Activated T-helper 1 cell treated with anti-CD3 and anti-CD28 coated beads, Interleukin-12 subunit alpha, Interleukin-12 subunit beta, Interleukin-2, Interleukin-4 antibody, amounts not matched to agents 30 ng/mL and 10 ng/mL and 1 ng/mL, durations not matched to agents 14 hours and 24 hours and 36 hours (primary cell): Measurements from ENCODE around the gene PHACTR3. TPM values are rescaled to one million over a fixed set of nuclear protein-coding genes. Genes with fewer than 3 reads are reported as not detected.

Source experiments
- DNase-seq: peaks from one replicate; pipeline ENCODE4 v3.0.0; 2021; ENCODE audit warnings: low spot score
- H3K27ac Mint-ChIP-seq: one replicate; pipeline ENCODE4 v1.8.0; 2021; ENCODE audit warnings: mild to moderate bottlenecking, mixed read lengths
- H3K27me3 Mint-ChIP-seq: one replicate; pipeline ENCODE4 v1.8.0; 2022; ENCODE audit warnings: mild to moderate bottlenecking, moderate library complexity, mixed read lengths; ENCODE audit not compliant: insufficient read depth
- H3K36me3 Mint-ChIP-seq: one replicate; pipeline ENCODE4 v1.8.0; 2021; ENCODE audit warnings: low read depth, mixed read lengths
- H3K4me1 Mint-ChIP-seq: one replicate; pipeline ENCODE4 v1.8.0; 2021; ENCODE audit warnings: low read depth, mixed read lengths
- H3K4me3 Mint-ChIP-seq: one replicate; pipeline ENCODE4 v1.8.0; 2021; ENCODE audit warnings: mild to moderate bottlenecking, moderate library complexity, mixed read lengths
- H3K9me3 Mint-ChIP-seq: one replicate; pipeline ENCODE4 v1.8.0; 2021; ENCODE audit warnings: mixed read lengths
- intact Hi-C: fragments of 100-400 bp; cut with micrococcal nuclease; formaldehyde crosslinking; loops from one replicate; pipeline ENCODE4 v1.15.1; 2024
- total RNA-seq: library from RNA; stranded (reverse); gene quantifications from 2 replicates; pipeline ENCODE4 v1.2.3, GENCODE V29; 2022

PHACTR3 gene
- total RNA-seq, 1 donor from 2014 or later, result not detected

DNA sequence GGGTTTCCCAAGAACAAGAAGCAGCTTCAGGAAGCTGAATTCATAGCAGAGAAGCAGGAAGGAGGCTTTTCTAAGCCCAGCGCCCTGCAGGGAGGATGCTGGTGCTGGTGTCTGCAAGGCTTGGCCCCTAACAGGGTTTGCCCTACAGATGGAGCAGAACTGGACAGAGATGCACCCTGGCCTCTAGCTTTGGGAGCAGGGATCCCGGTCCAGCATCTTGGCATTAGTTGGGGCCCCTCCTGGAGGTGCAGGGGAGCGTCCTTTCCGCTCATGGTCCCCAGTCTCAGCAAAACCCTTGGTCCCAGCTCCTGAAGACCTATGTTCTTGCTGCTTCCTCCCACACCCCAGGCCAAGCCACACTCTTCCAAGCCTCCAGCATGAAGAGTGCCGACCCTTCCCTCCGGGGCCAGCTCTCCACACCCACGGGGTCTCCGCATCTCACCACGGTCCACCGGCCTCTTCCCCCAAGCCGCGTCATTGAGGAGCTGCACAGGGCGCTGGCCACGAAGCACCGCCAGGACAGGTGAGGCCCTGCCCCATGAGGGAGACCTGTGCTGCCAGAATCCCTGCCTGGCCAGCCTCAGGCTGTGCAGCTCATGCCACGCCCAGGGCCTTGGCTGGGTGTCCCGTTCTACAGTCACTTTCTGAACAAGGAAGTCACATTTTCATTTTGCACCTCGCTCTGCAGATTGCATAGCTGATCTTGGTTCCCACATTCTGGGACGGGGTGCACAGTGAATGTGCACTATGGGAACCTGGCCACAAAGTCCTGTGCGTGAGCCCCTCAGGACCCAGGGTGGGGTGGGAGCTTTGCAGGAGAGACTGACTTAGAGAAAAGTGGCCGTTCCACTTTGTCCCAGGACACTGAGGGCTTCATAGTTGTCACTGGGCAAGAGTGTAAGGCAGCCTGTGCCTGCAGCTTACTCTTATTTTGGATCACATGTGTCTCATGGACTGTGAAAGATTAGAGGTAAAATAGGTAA lies 168.9 kb downstream of the PHACTR3 start:
- intact Hi-C loops, result no loop called here
- no peak overlapping the region for H3K27ac Mint-ChIP-seq
- no peak for DNase-seq
- no peaks in the 10 kb centered on the region for H3K9me3 Mint-ChIP-seq
- H3K36me3 Mint-ChIP-seq, result no peaks in the 10 kb centered on the region
- H3K27me3 Mint-ChIP-seq, result no peaks in the 10 kb centered on the region
- no peaks in the 10 kb centered on the region for H3K4me1 Mint-ChIP-seq
- H3K4me3 Mint-ChIP-seq, result no peak overlapping the region

DNA sequence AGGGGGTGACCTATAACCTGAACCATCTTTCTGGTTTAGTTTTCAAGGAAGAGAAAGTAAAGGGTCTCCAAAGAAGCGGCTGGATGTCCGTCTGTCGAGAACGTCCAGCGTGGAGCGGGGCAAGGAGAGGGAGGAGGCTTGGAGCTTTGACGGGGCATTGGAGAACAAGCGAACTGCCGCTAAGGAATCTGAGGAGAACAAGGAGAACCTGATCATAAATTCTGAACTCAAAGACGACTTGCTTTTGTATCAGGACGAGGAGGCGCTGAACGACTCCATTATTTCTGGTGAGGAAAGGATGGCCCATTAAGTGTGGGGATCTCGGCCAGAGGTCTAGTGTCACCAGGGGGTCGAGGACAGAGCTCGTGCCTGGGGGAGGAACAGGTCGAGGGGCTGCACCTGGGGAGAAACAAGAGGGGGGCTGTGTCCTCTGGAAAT lies 169.9 kb downstream of the PHACTR3 start:
- no peak overlapping the region for H3K27ac Mint-ChIP-seq
- no peaks in the 10 kb centered on the region for H3K36me3 Mint-ChIP-seq
- H3K4me1 Mint-ChIP-seq, result no peaks in the 10 kb centered on the region
- no peak for DNase-seq
- no peaks in the 10 kb centered on the region for H3K9me3 Mint-ChIP-seq
- no peak overlapping the region for H3K4me3 Mint-ChIP-seq
- H3K27me3 Mint-ChIP-seq, result no peaks in the 10 kb centered on the region
- intact Hi-C loops, result no loop called here

DNA sequence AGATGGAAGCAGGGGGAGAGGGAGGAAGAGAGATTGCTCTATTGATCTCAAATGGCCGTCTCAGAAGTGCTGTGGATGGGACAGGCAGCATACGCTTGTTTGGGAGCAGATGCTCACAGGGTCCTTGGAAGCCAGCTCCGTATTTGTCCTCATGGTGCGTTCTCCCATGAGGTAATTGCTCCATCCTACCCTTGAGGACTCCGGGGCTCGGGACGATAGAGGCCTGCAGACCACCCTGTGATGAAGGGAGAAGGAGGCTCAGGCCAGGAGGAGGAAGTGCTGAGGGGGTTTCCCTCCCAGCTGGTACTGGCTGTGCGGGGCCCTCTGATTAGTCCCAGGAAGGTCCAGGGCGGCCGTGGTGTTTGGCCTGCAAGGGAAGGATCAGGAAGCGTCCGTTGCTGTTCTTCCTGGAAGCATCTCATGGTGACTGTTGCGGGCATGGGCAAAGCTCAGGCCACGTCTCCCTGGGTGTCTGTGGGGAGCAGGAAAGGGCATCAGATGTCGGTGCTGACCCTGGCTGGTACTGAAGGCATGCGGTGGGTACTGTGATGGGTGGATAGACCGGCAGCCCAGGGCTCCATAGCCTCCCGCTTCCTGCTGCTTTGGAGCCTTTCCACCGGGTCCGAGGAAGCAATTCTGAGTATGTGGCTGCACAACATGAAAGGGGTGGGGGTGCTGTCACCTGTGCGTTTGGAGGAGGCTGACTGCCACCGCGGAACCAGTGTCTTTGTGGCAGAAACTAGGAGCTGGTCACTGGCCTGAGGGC lies 170.8 kb downstream of the PHACTR3 start:
- H3K4me1 Mint-ChIP-seq, result no peaks in the 10 kb centered on the region
- no peak for DNase-seq
- no peaks in the 10 kb centered on the region for H3K36me3 Mint-ChIP-seq
- H3K27me3 Mint-ChIP-seq, result no peaks in the 10 kb centered on the region
- intact Hi-C loops, result no loop called here
- no peaks in the 10 kb centered on the region for H3K9me3 Mint-ChIP-seq
- no peak overlapping the region for H3K4me3 Mint-ChIP-seq
- no peak overlapping the region for H3K27ac Mint-ChIP-seq

DNA sequence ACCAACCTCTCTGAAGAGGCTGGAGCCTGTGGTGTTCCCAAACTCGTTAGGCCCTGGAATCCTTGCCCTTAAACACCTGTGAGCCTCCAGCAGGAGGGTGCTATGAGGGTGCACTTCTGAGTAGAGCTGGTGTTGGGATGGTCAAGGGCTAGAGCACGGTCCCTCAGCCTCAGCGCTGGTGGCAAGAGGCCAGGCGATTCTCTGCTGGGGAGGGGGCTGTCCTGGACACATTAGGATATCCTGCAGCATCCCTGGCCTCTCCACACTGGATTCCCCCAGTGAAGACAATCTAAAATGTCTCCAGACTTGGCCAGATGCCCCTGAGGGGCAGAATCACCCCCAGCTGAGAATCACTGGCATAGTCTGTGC lies 171.3 kb downstream of the PHACTR3 start:
- H3K27ac Mint-ChIP-seq, result no peak overlapping the region
- intact Hi-C loops, result no loop called here
- DNase-seq, result no peak
- no peaks in the 10 kb centered on the region for H3K4me1 Mint-ChIP-seq
- no peaks in the 10 kb centered on the region for H3K9me3 Mint-ChIP-seq
- no peaks in the 10 kb centered on the region for H3K27me3 Mint-ChIP-seq
- no peaks in the 10 kb centered on the region for H3K36me3 Mint-ChIP-seq
- H3K4me3 Mint-ChIP-seq, result no peak overlapping the region

DNA sequence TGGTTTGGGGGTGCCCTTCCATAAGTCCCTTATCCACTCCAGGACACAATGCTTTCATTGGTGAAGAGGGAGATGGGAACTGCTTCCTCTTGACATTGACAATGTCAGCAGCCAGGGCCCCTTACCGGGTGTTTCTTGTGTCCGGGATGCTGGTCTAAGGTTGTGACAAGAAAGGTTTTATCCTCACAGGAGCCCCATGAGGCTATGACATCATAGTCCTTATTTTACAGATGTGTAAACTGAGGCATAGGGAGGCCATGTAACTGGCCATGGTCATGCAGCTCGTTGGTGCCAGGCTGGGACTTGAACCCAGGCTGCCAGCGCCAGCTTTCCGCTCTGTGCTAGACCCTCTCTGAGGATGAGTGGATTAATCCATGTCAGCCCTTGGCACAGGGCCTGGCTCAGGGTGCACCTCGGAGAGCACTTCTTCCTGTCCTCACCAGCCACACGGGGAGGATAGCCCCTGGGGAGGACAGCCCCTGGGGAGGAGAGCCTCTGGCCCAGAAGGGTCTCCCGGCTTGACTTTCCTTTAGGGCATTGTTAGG lies 171.8 kb downstream of the PHACTR3 start:
- intact Hi-C loops, result no loop called here
- no peaks in the 10 kb centered on the region for H3K27me3 Mint-ChIP-seq
- no peak overlapping the region for H3K27ac Mint-ChIP-seq
- H3K4me1 Mint-ChIP-seq, result no peaks in the 10 kb centered on the region
- no peaks in the 10 kb centered on the region for H3K9me3 Mint-ChIP-seq
- H3K4me3 Mint-ChIP-seq, result no peak overlapping the region
- H3K36me3 Mint-ChIP-seq, result no peaks in the 10 kb centered on the region
- DNase-seq, result no peak

DNA sequence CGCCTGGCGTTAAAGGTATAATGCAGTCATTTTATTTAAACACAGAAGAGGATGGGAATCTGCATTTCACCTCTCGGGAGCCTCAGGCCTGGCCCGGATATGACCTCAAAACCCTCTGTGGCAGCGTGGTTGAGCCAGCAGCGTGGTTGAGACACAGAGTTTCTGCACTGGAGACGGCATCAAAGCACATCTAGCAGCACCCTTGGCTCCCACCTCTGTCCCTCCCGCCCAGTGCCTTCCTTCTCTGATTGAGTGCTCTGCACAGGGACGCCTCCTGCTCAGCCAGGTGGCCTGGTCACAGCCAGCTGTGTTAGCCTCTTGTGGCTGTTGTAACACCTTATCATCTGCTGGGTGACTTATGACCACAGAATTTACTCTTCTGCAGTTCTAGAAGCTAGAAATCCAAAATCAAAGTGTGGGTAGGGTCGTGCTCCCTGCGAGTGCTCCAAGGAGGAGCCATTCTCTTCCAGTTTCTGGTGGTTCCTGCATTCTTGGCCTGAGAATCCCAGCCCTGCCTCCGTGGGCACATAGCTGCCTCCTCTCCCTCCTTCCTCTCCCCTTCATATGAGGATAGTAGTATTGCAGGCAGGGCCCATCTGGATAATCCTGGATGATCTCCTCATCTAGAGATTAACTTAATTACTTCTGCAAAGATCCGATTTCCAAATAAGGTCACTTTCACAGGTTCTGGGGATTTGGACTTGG lies 172.4 kb downstream of the PHACTR3 start:
- Mint-ChIP-seq H3K4me1 (no peaks in the 10 kb centered on the region), H3K27ac (no peak overlapping the region), H3K36me3 (no peaks in the 10 kb centered on the region), H3K27me3 (no peaks in the 10 kb centered on the region), H3K4me3 (no peak overlapping the region), H3K9me3 (no peaks in the 10 kb centered on the region)
- intact Hi-C loops, result no loop called here
- no peak for DNase-seq

DNA sequence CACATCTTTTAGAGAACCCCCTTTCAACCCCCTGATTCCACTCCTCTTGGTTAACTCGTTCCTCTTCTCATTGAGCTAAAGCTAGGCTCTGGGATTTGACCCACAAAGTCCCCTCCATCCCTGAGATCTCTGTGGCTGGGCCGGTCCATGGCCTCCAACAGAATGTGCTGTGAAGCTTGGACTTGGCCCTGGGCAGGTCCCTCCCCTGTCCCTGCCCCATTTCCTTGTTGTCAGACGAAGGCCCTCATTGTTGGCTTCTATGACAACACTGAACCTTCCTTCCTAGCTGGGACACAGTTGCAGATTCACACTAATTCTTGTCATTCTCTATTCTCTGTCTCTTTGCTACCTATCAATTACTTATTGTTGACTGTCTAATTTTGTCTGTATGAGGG lies 173.0 kb downstream of the PHACTR3 start:
- no peaks in the 10 kb centered on the region for H3K9me3 Mint-ChIP-seq
- intact Hi-C loops, result no loop called here
- no peak overlapping the region for H3K4me3 Mint-ChIP-seq
- H3K4me1 Mint-ChIP-seq, result no peaks in the 10 kb centered on the region
- H3K36me3 Mint-ChIP-seq, result no peaks in the 10 kb centered on the region
- DNase-seq, result no peak
- no peaks in the 10 kb centered on the region for H3K27me3 Mint-ChIP-seq
- H3K27ac Mint-ChIP-seq, result no peak overlapping the region

DNA sequence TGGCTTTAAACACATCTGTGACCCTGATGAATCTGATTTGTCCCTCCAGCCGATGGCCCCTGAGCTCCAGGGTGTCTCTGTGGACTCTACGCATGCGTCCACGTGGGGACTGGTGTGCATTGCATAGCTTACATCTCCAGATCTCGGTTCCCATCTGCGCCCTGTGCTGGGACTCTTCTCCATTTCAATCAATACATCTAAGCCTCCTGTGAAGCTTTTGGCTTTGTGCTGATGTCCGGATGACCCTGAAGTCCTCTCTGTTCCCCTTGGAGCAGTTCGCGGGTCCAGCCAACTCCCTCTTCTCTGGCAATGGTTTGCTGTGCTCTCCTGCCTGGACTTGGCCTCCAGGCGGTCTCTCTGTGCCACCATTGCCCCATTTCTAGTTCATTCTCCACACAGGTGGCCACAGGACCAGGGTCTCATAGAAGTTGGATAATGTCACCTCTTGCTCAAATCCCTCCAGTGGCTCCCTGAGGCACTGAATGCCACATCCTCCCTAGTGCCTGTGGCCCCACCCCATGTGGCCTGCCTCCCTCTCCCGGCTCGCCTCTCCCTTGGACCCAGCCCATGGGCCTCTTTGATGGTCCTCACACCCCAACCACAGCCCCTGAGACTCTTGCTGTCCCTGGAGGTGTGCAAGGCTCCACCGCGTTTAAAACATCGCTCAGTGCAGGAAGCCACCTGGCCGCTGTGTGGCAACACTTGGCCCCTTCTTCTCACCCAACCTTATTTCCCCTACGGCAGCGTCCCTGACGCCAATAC lies 173.7 kb downstream of the PHACTR3 start:
- intact Hi-C loops, result no loop called here
- H3K27ac Mint-ChIP-seq, result no peak overlapping the region
- no peaks in the 10 kb centered on the region for H3K27me3 Mint-ChIP-seq
- no peaks in the 10 kb centered on the region for H3K36me3 Mint-ChIP-seq
- H3K4me3 Mint-ChIP-seq, result no peak overlapping the region
- no peak for DNase-seq
- H3K4me1 Mint-ChIP-seq, result no peaks in the 10 kb centered on the region
- H3K9me3 Mint-ChIP-seq, result no peaks in the 10 kb centered on the region

DNA sequence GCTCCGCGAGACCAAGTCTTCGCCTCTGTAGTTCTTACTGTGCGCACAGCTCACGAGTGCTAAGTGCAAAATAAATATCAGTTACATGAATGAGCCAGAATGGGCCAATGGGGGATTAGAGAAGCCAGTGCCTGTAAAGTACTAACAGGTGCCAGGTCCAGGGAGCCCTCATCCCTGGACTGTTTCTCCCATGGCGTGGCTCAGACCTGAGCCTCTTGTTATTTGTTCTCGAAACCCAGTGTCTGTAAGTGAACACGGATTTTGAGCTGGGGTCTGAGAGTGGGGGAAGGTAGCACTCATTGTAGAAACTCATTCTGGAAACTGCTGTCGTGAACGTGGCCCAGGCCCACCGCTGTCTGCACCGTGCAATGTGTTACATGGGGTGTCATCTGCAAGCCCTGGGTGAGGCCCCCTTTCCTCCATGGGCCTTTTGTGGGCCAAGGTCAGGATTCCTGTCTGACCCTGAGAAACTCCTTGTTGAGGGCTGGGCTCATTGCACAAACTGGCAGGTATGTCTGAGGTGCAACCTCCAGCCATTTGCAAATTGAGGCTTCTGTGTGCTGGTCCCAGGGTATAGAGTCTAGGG lies 174.4 kb downstream of the PHACTR3 start:
- no peaks in the 10 kb centered on the region for H3K27me3 Mint-ChIP-seq
- no peaks in the 10 kb centered on the region for H3K9me3 Mint-ChIP-seq
- no peak overlapping the region for H3K4me3 Mint-ChIP-seq
- H3K4me1 Mint-ChIP-seq, result no peaks in the 10 kb centered on the region
- no peak overlapping the region for H3K27ac Mint-ChIP-seq
- no peak for DNase-seq
- intact Hi-C loops, result no loop called here
- no peaks in the 10 kb centered on the region for H3K36me3 Mint-ChIP-seq

DNA sequence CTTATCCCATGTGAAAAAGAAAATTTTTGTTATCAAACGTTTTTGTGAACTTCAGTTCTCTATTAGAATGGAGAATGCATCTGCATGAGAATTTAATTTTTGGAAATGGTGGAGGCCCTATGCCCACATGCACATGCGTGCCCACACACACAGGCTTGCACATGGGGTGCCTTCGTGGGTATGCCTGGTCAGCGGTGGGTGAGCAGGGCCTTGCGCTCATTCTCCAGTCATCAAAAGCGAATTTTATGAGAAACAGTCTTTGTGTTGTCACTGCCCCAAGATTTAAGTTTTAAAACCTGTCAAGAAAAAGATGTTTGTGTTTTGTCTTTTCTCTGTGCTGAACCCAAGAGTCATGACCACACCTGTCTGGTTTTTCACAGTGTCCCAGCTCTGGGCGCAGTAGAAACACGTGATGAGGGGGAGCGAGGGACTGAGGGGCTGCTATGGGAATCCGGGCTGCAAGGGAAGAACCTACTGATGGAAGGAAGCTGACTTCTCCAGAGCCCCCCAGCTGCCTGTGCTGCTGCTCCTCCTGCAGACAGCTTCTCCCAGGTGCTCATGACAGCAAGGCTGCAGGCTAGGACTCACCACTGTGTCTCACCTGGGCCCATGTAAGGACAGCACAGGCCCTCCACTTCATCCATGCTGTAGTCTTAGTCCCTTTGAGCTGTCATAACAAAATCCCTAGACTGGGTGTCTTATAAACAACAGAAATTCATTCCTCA lies 175.5 kb downstream of the PHACTR3 start:
- Mint-ChIP-seq H3K27ac (no peak overlapping the region), H3K36me3 (no peaks in the 10 kb centered on the region), H3K9me3 (no peaks in the 10 kb centered on the region), H3K4me3 (no peak overlapping the region), H3K27me3 (no peaks in the 10 kb centered on the region), H3K4me1 (no peaks in the 10 kb centered on the region)
- intact Hi-C loops, result no loop called here
- no peak for DNase-seq

DNA sequence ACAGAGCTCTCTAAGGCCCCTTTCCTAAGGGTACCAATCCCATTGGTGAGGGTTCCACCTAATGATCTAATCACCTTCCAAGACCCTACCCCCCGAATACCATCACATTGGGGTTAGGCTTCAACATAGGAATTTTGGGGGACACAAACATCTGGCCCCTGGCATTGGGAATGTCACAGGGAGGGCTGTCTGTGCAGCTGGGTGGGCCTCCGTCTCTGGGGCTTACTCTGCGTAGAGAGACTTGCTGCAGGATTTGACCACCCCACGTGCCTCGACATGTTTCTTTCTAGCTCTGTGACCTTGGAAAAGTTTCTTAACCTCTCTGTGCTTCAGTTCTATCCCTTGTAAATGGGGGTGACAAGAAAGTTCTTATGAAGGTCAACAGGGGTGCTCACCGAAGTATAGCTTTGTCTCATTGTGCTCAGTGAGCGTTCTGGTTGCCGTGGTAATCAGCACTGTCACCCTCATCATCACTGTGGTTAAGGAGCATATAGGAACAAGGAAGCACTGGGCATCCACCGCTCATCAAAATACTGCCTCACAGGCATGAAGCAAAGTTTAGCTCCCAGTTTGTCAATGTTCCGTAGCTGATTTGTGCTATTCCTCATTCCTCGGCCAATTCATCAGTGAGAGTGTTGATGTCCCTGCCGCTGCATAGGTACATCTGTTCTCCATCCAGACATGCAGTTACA lies 176.3 kb downstream of the PHACTR3 start:
- intact Hi-C loops, result no loop called here
- Mint-ChIP-seq H3K27me3 (no peaks in the 10 kb centered on the region), H3K36me3 (no peaks in the 10 kb centered on the region), H3K4me3 (no peak overlapping the region), H3K27ac (no peak overlapping the region), H3K4me1 (no peaks in the 10 kb centered on the region), H3K9me3 (no peaks in the 10 kb centered on the region)
- DNase-seq, result no peak
